ENCODE results near the gene GLIPR2. TPM values are rescaled to one million over a fixed set of nuclear protein-coding genes. Genes with fewer than 3 reads are reported as not detected.

The GLIPR2 gene
- total RNA-seq, 1 experiment from 2014 or later: 1.6 TPM

- Mint-ChIP-seq H3K36me3 (ENCODE audit: insufficient read depth, unreplicated experiment) (peaks cover 48% of the 10 kb centered on the region), H3K9me3 (ENCODE audit: unreplicated experiment) (no peaks in the 10 kb centered on the region), H3K27me3 (ENCODE audit: insufficient read depth, unreplicated experiment) (no peaks in the 10 kb centered on the region), H3K4me3 (ENCODE audit: unreplicated experiment) (peak overlapping the region; percentile 95), H3K27ac (ENCODE audit: unreplicated experiment) (peak overlapping the region; percentile 81), H3K4me1 (ENCODE audit: low read depth, unreplicated experiment) (peaks cover 38% of the 10 kb centered on the region)
- ChIA-PET CTCF (interaction anchor here (0.6 kb wide), 1 partner anchor 140 kb away, joined by 3 read pairs; no protein-coding TSS in a partner anchor), POLR2A (interaction anchor here (0.8 to 1.9 kb wide), 3 partner anchors 13 to 137 kb away, joined by 3 to 16 read pairs (median 6); no protein-coding TSS in a partner anchor)
- intact Hi-C loops (cut with micrococcal nuclease; ENCODE audit: unreplicated experiment): no loop called here
- no TSS peak for BruUV-seq (replicated peaks)
- no peak for DNase-seq
- no peaks in the 10 kb centered on the region; the same call in 1 of the 2 replicates for H3K36me3 ChIP-seq (ENCODE audit: control insufficient read depth, insufficient read depth, low read length)
- peak overlapping the region; percentile 82 for H3K4me3 ChIP-seq (ENCODE audit: low read depth, low read length)
- H3K27me3 ChIP-seq (replicated peaks; ENCODE audit: control insufficient read depth, insufficient read depth, low read length): no peaks in the 10 kb centered on the region
- peaks cover 7% of the 10 kb centered on the region; the same call in 1 of the 2 replicates for H3K4me1 ChIP-seq
- no peak for TF ChIP-seq CTCF (IDR thresholded peaks at IDR 0.05; ENCODE audit: insufficient read depth in 1 of 2, low read depth in 1 of 2, low read length in 1 of 2, severe bottlenecking in 1 of 2, unreplicated experiment in 1 of 2)
- no peaks in the 10 kb centered on the region for H3K9me3 ChIP-seq
These were observed 55.2 kb downstream of the GLIPR2 start for GRCh38 chr9:36191686-36192085.

GRCh38 chr9:36192196-36192595 lies 55.7 kb downstream of the GLIPR2 start:
- POLR2A ChIA-PET: interaction anchor here (0.8 kb wide), 1 partner anchor 13 kb away, joined by 3 read pairs; no protein-coding TSS in a partner anchor
- Mint-ChIP-seq H3K9me3 (ENCODE audit: unreplicated experiment) (no peaks in the 10 kb centered on the region), H3K4me1 (ENCODE audit: low read depth, unreplicated experiment) (peaks cover 38% of the 10 kb centered on the region), H3K27me3 (ENCODE audit: insufficient read depth, unreplicated experiment) (no peaks in the 10 kb centered on the region), H3K27ac (ENCODE audit: unreplicated experiment) (peak overlapping the region; percentile 81), H3K36me3 (ENCODE audit: insufficient read depth, unreplicated experiment) (peaks cover 49% of the 10 kb centered on the region), H3K4me3 (ENCODE audit: unreplicated experiment) (peak overlapping the region; percentile 95)
- Histone ChIP-seq H3K4me3 (ENCODE audit: low read depth, low read length) (peak overlapping the region; percentile 82), H3K27me3 (replicated peaks; ENCODE audit: control insufficient read depth, insufficient read depth, low read length) (no peaks in the 10 kb centered on the region), H3K36me3 (ENCODE audit: control insufficient read depth, insufficient read depth, low read length) (no peaks in the 10 kb centered on the region; the same call in 1 of the 2 replicates), H3K9me3 (no peaks in the 10 kb centered on the region), H3K4me1 (peaks cover 7% of the 10 kb centered on the region; the same call in 1 of the 2 replicates)
- BruUV-seq (replicated peaks): no TSS peak
- TF ChIP-seq CTCF (IDR thresholded peaks at IDR 0.05; ENCODE audit: insufficient read depth in 1 of 2, low read depth in 1 of 2, low read length in 1 of 2, severe bottlenecking in 1 of 2, unreplicated experiment in 1 of 2): no peak
- CTCF ChIA-PET: no interaction called here
- no peak for DNase-seq
- intact Hi-C loops (cut with micrococcal nuclease; ENCODE audit: unreplicated experiment): no loop called here

GRCh38 chr9:36193023-36193422 lies 56.5 kb downstream of the GLIPR2 start:
- H3K4me3 Mint-ChIP-seq (ENCODE audit: unreplicated experiment): peak overlapping the region; percentile 95
- Histone ChIP-seq H3K9me3 (no peaks in the 10 kb centered on the region), H3K36me3 (ENCODE audit: control insufficient read depth, insufficient read depth, low read length) (no peaks in the 10 kb centered on the region; the same call in 1 of the 2 replicates), H3K4me3 (ENCODE audit: low read depth, low read length) (no peak overlapping the region; the same call in 1 of the 2 replicates), H3K4me1 (peaks cover 7% of the 10 kb centered on the region; the same call in 1 of the 2 replicates), H3K27me3 (replicated peaks; ENCODE audit: control insufficient read depth, insufficient read depth, low read length) (no peaks in the 10 kb centered on the region)
- H3K4me1 Mint-ChIP-seq (ENCODE audit: low read depth, unreplicated experiment): peaks cover 34% of the 10 kb centered on the region
- ChIA-PET CTCF (no interaction called here), POLR2A (no interaction called here)
- H3K27ac Mint-ChIP-seq (ENCODE audit: unreplicated experiment): no peak overlapping the region
- BruUV-seq (replicated peaks): no TSS peak
- intact Hi-C loops (cut with micrococcal nuclease; ENCODE audit: unreplicated experiment): no loop called here
- no peak for TF ChIP-seq CTCF (IDR thresholded peaks at IDR 0.05; ENCODE audit: insufficient read depth in 1 of 2, low read depth in 1 of 2, low read length in 1 of 2, severe bottlenecking in 1 of 2, unreplicated experiment in 1 of 2)
- peaks cover 55% of the 10 kb centered on the region for H3K36me3 Mint-ChIP-seq (ENCODE audit: insufficient read depth, unreplicated experiment)
- no peak for DNase-seq
- no peaks in the 10 kb centered on the region for H3K27me3 Mint-ChIP-seq (ENCODE audit: insufficient read depth, unreplicated experiment)
- no peaks in the 10 kb centered on the region for H3K9me3 Mint-ChIP-seq (ENCODE audit: unreplicated experiment)

Measured in Caco-2 (cell line).